Stomach (tissue), 9 donors: Measurements from ENCODE around the gene EEFSEC. TPM values are rescaled to one million over a fixed set of nuclear protein-coding genes. Genes with fewer than 3 reads are reported as not detected.

ENCODE experiments used
- DNase-seq, 2 donors: peaks; one replicate each; pipeline versions ENCODE4 v3.0.0 to v3.0.0-alpha.2; 2013 to 2019
- H3K27ac ChIP-seq, 5 donors: fragments of 200-600 bp in 4 of 5; sonication (generic) in 4 of 5; one replicate each; pipeline ENCODE4 v1.5.1; 2013 to 2019; ENCODE audit warnings: mild to moderate bottlenecking in 1 of 5, moderate library complexity in 1 of 5
- H3K27me3 ChIP-seq, 3 donors: fragments of 200-600 bp; sonication (generic); one replicate each; pipeline ENCODE4 v1.5.1; 2017 to 2019; ENCODE audit warnings: mixed run types in 1 of 3
- H3K36me3 ChIP-seq, 4 donors: fragments of 200-600 bp; sonication (generic); 1 replicate in 3 of 4; 2 replicates in 1 of 4; pipeline ENCODE4 v1.5.1; 2016 to 2019
- H3K4me1 ChIP-seq, 4 donors: fragments of 200-600 bp; sonication (generic); one replicate each; pipeline ENCODE4 v1.5.1; 2016 to 2019
- H3K4me3 ChIP-seq, 4 donors: fragments of 200-600 bp; sonication (generic) in 3 of 4; one replicate each; pipeline ENCODE4 v1.5.1; 2016 to 2019; ENCODE audit warnings: mild to moderate bottlenecking in 1 of 4
- H3K9me3 ChIP-seq, 4 donors: fragments of 200-600 bp; sonication (generic); one replicate each; pipeline ENCODE4 v1.5.1; 2016 to 2019
- EP300 ChIP-seq: sonication (generic); formaldehyde crosslinking; IDR thresholded peaks from one replicate; pipeline ENCODE4 v1.6.1; 2017; ENCODE audit warnings: antibody characterized with exemption
- POLR2A ChIP-seq, 4 donors: fragments of 450-650 bp; IDR thresholded peaks; one replicate each; pipeline ENCODE4 v1.6.1; 2016; ENCODE audit warnings: antibody characterized with exemption in 4 of 4, control low read depth in 2 of 4, mild to moderate bottlenecking in 1 of 4, moderate library complexity in 1 of 4
- POLR2AphosphoS5 ChIP-seq, 3 donors: sonication (generic); formaldehyde crosslinking; IDR thresholded peaks; one replicate each; pipeline ENCODE4 v1.6.1; 2016; ENCODE audit warnings: antibody characterized with exemption in 3 of 3
- WGBS, 5 donors: extraction: QIAGEN DNeasy Blood & Tissue Kit in 3 of 5; methylation state at CpG; one replicate each; pipeline versions ENCODE4 v1.1.5 to v1.1.7; 2013 to 2018; 5-methylcytosine and 5-hydroxymethylcytosine counted together
- intact Hi-C: fragments of 100-400 bp; cut with DNase I; formaldehyde crosslinking; loops from one replicate; pipeline ENCODE4 v1.15.1; 2023; ENCODE audit warnings: low total_unique reads
- polyA plus RNA-seq, 3 donors: library from polyadenylated mRNA; stranded (reverse); fragments of 200-250 nt; gene quantifications; one replicate each; pipeline ENCODE4 v1.2.3, GENCODE V29; 2013
- total RNA-seq, 5 donors: library from RNA; depleted of rRNA; stranded (reverse); fragments of >200 nt; gene quantifications; one replicate each; pipeline versions ENCODE4 v1.1.0 to v1.2.3, GENCODE V29; 2014 to 2016
- TF ChIP-seq, protein P1 (sequence below), 7 experiments: fragments of 450-650 bp in 4 of 7; fragments of 200-600 bp in 3 of 7; sonication (generic) in 3 of 7; IDR thresholded peaks; one replicate each; pipeline ENCODE4 v1.5.1; 2016 to 2019; ENCODE audit warnings: antibody characterized with exemption in 7 of 7, control low read depth in 2 of 7, mild to moderate bottlenecking in 1 of 7
- donor health status: healthy with polysubstance abuse.
- donor health status: Bipolar disorder and iron deficiency.
- donor health status: healthy.

EEFSEC gene
- total and polyA plus RNA-seq, 8 donors: 5.0 to 39.1 (median 13.2) TPM

DNA sequence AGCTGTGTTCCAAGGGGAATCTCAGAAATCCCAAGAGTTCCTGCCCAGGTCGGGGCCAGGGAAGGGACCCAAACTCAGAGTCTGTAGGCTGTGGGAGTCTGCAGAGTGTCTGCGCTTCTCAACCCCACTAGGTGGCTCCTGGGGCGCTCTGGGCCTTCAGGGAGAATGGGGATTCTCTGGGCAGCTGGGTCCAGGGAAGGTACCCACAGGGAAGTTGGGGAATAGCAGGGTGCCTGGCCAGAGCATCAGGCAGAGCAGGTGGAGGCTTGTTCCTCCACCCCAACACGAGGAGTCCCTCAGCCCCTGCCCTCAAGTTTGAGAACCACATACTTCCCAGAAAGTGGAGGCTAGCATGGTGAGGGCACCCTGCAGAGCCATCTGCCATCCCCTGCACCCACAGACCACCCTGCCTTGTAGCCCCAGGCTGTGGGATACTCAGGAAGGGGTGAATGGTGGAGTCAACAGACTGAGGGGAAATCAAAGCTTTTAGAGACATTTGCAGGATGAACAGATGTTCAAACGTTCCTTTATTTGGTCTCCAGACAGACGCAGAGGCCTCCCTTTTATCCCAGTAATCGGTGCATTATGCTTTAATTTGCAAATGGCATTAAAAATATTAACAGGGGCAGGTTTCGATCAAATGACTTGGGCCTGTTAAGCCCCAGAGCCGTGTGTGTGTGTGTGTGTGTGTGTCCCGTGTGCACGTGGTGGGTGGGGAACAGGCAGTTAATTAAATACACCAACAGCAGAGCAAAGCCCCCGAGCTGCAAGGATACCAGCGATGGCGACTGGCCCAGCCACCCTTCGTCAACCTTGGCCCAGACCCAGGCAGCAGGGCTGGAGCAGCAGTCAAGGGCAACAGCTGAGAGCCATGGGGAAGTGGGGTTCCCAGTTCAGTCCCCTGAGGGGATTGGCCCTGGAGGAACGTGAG, 255.7 kb downstream of the EEFSEC start:
- Histone ChIP-seq H3K4me3 (no peak overlapping the region), H3K36me3 (peaks cover 0 to 17% (median 10%) of the 10 kb centered on the region in 4 donors), H3K4me1 (peaks cover 0 to 9% (median 3%) of the 10 kb centered on the region in 4 donors), H3K9me3 (no peaks in the 10 kb centered on the region), H3K27me3 (no peaks in the 10 kb centered on the region), H3K27ac (no peak overlapping the region)
- TF ChIP-seq EP300 (no peak), POLR2A (IDR thresholded peaks at IDR 0.05) (no peak), POLR2AphosphoS5 (IDR thresholded peaks at IDR 0.05) (no peak)
- TF ChIP-seq, protein P1, sequence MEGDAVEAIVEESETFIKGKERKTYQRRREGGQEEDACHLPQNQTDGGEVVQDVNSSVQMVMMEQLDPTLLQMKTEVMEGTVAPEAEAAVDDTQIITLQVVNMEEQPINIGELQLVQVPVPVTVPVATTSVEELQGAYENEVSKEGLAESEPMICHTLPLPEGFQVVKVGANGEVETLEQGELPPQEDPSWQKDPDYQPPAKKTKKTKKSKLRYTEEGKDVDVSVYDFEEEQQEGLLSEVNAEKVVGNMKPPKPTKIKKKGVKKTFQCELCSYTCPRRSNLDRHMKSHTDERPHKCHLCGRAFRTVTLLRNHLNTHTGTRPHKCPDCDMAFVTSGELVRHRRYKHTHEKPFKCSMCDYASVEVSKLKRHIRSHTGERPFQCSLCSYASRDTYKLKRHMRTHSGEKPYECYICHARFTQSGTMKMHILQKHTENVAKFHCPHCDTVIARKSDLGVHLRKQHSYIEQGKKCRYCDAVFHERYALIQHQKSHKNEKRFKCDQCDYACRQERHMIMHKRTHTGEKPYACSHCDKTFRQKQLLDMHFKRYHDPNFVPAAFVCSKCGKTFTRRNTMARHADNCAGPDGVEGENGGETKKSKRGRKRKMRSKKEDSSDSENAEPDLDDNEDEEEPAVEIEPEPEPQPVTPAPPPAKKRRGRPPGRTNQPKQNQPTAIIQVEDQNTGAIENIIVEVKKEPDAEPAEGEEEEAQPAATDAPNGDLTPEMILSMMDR (IDR thresholded peaks at IDR 0.05): no peak
- WGBS, 5 donors: 61 to 67% (median 67%) methylated on average over 15 to 16 of the region's 16 CpGs
- DNase-seq: peak in 1 of 2 donors; percentile 56
- intact Hi-C loops: no loop called here

DNA sequence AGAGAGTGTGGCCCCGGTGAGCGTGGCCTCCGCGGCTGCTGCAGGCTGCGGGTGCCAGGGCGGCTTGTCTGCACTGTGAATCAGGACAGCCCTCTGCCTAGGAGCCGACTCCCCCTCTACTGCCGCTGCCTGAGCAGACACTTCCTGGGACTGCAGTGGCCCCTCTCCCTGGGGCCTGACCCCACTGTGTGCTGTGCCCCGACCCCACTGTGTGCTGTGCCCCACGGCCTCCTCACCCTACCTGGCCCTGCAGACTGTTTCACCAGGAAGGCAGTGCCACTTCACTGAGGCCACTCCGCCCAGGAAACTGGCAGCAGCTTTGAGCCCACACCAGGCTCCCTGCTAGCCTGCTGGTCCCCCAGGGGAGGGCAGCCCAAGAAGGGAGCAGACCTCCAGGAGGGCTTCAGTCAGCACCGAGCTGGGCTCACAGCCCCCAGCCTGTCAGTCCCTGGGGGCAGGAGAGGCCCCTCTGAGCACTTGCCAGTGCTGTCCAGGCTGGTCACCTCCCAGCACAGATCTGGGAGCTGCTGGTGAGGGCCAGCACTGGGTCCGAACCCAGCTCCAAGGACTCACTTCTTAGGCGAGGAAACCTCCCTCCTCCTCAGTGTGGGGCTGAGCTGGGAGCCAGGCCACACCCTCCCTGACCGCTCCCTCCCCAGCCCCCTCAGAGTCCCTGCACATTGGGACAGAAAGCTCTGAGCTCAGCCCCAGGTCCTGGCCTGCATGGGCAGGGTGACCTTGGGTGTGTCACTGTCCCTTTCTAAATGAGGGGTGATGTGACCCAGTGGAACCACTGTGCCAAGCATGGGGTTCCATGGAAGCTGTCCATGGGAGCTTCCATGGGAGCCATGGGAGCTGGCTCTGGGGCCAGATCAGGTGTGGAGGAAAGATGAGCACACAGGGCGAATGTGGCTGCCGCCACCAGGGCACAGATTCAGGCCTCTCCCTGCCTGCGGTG, 256.6 kb downstream of the EEFSEC start:
- intact Hi-C loops: no loop called here
- Histone ChIP-seq H3K27me3 (no peaks in the 10 kb centered on the region), H3K36me3 (peaks cover 0 to 17% (median 10%) of the 10 kb centered on the region in 4 donors), H3K4me3 (no peak overlapping the region), H3K9me3 (no peaks in the 10 kb centered on the region), H3K4me1 (peaks cover 0 to 9% (median 3%) of the 10 kb centered on the region in 4 donors), H3K27ac (no peak overlapping the region)
- TF ChIP-seq, protein P1 (IDR thresholded peaks at IDR 0.05): no peak
- TF ChIP-seq POLR2A (IDR thresholded peaks at IDR 0.05): no peak
- TF ChIP-seq POLR2AphosphoS5 (IDR thresholded peaks at IDR 0.05): no peak
- TF ChIP-seq EP300: no peak
- 83 to 96% (median 87%) methylated on average over 10 to 18 of the region's 18 CpGs for WGBS, 5 donors
- DNase-seq: no peak

DNA sequence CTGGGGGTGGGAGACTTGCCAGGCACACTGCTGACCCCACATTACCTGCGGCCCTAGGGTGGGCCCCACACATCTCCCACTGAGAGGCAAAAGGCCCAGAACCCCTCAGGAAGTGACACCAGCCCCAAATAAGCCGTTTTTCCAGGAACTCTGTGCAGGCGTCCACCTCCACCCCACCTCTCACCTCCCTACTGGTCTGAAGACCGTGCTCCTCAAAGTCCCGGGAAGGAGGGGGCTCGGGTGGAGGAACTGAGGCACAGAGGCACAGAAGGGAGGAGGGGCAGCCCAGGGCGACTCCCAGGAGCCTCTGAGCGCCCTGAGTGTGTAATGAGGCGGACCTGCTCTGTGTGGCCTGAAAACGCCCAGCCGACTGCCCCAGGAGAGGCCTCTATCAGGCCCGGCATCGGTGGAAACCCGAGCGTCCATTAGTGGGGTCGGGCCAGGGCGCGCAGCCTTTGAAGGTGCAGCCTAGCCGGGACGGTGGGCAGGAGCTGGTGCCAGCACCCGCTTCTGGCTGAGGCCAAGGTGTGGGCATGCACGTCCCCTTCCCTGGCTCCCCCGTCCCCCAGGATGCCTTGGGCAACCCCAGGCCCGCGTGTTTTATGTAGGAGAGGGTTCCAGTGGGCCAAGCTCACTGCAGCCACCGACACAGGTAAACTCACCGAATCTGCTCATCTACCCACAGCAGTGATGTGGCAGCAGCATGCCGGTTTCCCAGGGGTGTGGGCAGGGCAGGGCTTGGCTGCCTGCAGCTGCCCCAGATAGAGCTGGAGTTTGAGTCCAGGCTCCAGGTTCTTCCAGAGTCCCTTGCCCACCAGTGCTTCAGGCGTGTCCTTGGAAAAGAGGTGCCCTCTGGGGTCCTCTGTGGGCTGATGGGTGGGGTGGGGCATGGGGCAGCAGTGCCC, 257.6 kb downstream of the EEFSEC start:
- Histone ChIP-seq H3K36me3 (peaks cover 0 to 17% (median 10%) of the 10 kb centered on the region in 4 donors), H3K4me1 (peaks cover 0 to 9% (median 3%) of the 10 kb centered on the region in 4 donors), H3K9me3 (no peaks in the 10 kb centered on the region), H3K27me3 (no peaks in the 10 kb centered on the region), H3K4me3 (no peak overlapping the region), H3K27ac (no peak overlapping the region)
- peak in 1 of 2 donors; percentile 37 for DNase-seq
- intact Hi-C loops: no loop called here
- 55 to 78% (median 68%) methylated on average over 17 to 29 of the region's 29 CpGs for WGBS, 5 donors
- no peak for TF ChIP-seq EP300
- no peak for TF ChIP-seq POLR2A (IDR thresholded peaks at IDR 0.05)
- TF ChIP-seq, protein P1 (IDR thresholded peaks at IDR 0.05): no peak
- no peak for TF ChIP-seq POLR2AphosphoS5 (IDR thresholded peaks at IDR 0.05)
